ENCODE measurements around the gene OR13G1.

DNA sequence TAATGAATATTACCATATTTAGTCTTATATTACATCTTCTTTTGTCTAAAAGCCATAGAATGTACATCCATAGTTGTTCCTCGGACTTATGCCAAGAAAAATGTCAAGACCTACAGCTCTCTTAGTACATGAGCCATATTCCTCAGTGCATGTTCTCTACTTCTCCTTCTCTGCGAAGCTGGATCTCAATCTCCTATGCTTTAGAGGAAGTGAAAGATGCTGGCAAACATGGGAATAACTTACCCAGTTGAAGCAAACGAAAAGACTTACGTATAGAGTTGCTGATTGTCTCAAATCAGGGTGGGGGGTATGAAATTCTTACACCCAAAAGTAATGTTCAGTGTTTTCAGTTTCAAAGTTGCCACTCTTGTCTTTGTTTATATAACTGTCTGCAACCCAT, 32.7 kb downstream of the OR13G1 start:
- TF ChIP-seq, protein P1, sequence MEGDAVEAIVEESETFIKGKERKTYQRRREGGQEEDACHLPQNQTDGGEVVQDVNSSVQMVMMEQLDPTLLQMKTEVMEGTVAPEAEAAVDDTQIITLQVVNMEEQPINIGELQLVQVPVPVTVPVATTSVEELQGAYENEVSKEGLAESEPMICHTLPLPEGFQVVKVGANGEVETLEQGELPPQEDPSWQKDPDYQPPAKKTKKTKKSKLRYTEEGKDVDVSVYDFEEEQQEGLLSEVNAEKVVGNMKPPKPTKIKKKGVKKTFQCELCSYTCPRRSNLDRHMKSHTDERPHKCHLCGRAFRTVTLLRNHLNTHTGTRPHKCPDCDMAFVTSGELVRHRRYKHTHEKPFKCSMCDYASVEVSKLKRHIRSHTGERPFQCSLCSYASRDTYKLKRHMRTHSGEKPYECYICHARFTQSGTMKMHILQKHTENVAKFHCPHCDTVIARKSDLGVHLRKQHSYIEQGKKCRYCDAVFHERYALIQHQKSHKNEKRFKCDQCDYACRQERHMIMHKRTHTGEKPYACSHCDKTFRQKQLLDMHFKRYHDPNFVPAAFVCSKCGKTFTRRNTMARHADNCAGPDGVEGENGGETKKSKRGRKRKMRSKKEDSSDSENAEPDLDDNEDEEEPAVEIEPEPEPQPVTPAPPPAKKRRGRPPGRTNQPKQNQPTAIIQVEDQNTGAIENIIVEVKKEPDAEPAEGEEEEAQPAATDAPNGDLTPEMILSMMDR (IDR thresholded peaks at IDR 0.05; ENCODE audit: insufficient read depth, low read length), result no peak
- no peak for TF ChIP-seq POLR2AphosphoS5 (IDR thresholded peaks at IDR 0.05; ENCODE audit: low read depth)
- no peak for TF ChIP-seq GABPA (IDR thresholded peaks at IDR 0.05; ENCODE audit: low read depth)
- peak; percentile 34; the same call in 1 of the 2 replicates for TF ChIP-seq SPI1 (IDR thresholded peaks at IDR 0.05; ENCODE audit: borderline replicate concordance, low read depth)

Measured in HL-60 (cell line).